ENCODE results near the gene RNF214.

RNF214 gene

DNA sequence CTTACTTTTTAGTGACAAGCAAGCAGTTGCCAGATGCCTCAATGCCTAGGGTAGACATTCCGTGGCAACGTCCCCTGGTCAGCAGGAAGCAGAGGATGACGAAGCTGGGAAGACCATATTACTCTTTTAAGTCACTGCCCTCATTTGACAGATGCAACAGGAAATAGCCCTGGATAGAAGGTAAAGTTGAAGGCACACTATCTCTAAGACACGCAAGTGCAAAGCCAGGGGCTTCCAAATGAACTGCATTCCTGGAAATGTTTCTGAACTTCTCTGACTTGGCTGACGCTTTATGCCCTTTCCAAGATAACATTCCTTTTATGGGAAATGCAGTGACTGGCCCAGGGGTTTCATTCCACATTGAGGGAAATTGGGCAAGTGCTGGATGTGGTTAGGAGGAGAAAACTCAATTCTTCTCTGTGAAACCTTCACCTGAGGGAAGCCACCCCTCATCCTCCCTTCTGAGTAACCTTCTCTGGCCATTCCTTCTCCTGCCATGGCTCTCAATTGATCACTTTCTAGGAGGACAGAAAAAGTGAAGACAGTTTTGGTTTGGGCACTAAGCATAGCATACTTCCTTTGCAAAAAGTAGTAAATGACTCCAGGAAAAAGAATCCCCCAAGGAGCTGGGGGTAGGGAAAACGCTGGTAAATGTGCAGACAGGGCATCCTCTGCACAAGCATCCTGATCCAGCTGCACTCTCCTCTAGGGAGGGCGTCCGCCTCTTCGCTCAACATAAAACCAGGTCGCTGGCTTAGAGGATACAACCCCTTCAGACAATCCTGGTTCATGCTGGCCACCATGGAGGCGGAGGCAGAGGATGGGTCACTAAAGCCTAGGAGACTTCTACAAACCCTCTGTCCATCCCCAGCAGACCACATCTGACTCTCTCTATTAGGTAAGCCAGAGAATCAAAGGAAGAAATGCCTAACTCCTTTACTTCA is 15.1 kb upstream of the RNF214 start:
- FAIRE-seq (no peak), DNase-seq (ENCODE audit: insufficient read length, low spot score) (no peak)
- no peak for TF ChIP-seq POLR2A (IDR thresholded peaks at IDR 0.05; ENCODE audit: low read depth, low read length)

DNA sequence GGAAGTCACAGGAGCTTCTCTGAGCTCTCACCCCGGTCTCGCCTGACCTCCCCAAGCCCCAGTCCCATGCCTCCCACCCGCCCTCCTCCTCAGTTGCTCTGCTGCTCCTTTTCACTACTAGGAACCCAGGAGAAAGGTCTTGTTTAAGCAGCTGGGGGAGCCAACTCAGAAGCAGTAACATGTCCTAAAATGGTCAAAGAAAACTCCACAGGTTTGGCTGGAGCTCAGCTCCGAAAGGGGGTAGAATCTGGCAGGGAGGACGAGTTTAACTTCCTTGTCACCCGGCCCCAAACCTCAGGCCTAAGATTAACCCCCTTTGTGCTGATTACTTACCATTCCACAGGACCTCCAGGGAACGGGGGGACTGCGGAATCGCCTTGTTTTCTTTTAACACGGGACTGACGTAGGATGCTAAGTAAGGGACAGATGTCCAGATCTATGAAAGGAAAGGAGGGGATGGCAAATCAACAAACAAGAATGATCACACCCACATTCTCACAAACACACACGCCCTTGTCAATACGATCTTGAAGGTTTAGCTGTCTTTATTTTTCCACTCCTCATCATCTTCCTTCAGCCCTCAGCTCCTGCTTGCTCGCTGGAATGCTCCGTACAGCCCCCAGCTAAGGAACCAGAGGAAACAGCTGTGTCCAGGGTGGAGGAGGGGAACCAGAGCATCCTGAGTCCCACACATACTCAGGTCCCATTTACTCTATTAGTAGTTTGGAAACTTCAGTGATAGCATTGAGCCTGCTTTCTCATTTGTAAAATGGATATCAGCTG is 14.1 kb upstream of the RNF214 start:
- no peak for TF ChIP-seq POLR2A (IDR thresholded peaks at IDR 0.05; ENCODE audit: low read depth, low read length)
- no peak for FAIRE-seq
- no peak for DNase-seq (ENCODE audit: insufficient read length, low spot score)

DNA sequence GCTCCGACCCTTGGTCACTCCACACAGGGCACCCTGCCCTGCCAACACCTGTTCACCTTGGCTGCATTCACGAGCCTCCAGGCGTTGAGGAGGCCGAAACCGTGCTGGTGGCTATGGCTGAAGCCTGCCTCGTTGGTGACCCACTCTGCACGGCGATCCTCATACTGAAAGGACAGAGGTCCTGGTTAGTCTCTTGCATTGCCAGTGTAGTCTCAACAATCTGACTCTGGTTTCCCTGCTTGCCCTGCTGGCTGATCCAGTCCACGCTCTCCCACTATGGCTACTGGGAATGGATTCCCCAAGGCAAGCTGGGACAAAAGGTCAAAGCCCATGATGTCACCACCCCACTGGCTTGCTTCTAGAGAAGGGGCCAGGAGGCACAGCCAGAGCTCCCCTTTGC is 13.5 kb upstream of the RNF214 start:
- FAIRE-seq, result no peak
- DNase-seq (ENCODE audit: insufficient read length, low spot score), result no peak
- no peak for TF ChIP-seq POLR2A (IDR thresholded peaks at IDR 0.05; ENCODE audit: low read depth, low read length)

DNA sequence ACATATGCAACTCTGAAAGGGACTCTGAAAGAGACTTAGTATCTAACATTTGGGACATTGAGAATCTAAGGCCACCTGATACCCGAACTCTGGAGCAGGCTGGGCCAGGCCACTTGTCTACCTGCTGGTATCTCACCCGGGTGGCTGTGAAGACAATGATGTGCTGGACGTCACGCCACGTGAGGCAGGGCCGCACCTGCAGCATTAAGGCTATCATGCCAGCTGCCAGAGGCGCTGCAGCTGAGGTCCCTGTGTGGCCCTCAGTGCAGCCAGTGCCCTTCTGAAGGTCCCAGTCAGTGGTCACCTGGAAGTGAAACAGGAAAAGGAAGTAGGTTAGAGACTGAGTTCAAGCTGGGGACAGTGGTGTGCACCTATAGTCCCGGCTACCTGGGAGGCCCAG is 13.0 kb upstream of the RNF214 start:
- TF ChIP-seq POLR2A (IDR thresholded peaks at IDR 0.05; ENCODE audit: low read depth, low read length), result no peak
- no peak for FAIRE-seq

DNA sequence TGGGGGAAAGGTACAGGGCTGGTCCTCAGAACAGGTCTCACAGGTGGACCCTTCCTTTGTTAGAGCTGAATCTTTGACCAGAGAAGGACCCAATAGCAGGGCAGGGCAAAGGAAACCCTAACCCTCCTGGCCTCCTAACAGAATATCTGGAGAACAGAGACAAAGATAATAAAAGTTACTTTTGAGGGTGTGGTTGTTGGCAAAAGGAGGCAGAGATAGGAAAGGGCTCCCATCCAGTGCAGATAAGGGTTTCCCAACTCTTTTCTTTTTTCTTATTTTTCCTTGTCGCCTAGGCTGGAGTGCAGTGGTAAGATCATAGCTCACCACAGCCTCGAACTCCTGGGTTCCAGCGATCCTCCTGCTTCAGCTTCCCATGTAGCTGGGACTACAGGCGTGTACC is 12.5 kb upstream of the RNF214 start:
- DNase-seq (ENCODE audit: insufficient read length, low spot score) (no peak), FAIRE-seq (no peak)
- TF ChIP-seq POLR2A (IDR thresholded peaks at IDR 0.05; ENCODE audit: low read depth, low read length), result no peak

More for the DNA sequence above, 13.0 kb upstream of the RNF214 start:
- no peak for DNase-seq (ENCODE audit: insufficient read length, low spot score)

DNA sequence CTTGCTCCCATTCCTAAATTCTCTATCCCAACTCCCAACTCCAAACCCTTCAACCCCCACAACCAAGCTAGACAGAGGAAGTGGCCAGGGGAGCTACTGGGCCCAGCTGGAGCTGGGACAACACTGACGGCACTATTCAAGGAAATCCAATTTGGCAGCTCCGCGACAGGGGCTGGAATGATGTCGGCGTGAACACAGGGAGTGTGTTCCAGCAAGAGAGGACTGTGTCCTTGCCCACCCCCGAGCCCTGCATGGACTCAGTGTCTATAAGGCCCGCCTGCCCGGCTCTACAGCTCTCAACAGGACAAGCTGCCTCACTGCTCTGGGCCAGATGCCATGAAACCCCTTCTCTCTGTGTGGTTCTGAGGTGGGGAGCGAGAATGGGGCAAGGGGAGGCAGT is 11.9 kb upstream of the RNF214 start:
- no peak for TF ChIP-seq POLR2A (IDR thresholded peaks at IDR 0.05; ENCODE audit: low read depth, low read length)
- no peak for FAIRE-seq

DNA sequence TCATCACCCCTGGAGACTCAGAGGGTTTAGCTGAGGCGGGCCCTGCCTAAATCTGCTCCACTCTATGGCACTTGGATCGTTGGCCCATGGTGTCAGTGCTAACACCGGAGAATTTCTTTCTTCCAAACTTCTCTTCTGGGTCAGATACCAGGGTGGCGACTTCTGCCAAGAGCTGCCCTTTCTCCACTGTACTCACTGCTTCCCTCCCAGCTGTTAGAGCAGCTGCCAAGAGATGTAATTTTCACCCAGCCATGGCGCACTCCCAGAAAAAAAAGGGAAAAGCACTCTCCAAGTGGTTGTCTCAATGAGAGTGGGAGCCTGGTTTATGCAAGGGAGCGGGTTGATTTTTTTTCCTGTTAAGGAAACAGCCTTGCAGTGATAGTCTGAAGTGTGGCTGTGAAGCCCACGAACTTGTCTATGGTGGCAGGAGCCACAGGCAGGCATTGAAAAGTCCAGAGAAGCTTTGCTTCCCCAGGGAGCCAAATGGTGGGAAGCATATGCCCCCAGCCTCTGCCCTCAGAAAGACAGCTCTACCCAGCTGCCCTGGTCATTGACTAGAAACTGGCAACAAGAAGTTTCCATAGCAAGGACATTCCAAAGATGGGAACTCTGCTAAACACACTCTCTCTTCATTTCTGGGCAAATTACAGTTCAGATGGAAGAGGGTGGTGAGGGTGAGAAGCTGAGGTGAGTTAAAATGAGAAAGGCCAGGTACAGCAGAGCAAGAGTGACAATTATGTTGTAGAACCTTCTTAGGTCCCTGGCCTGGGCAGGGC is 11.3 kb upstream of the RNF214 start:
- FAIRE-seq (no peak), DNase-seq (ENCODE audit: insufficient read length, low spot score) (no peak)
- TF ChIP-seq POLR2A (IDR thresholded peaks at IDR 0.05; ENCODE audit: low read depth, low read length), result no peak

More for the DNA sequence above, 11.9 kb upstream of the RNF214 start:
- DNase-seq (ENCODE audit: insufficient read length, low spot score), result no peak

DNA sequence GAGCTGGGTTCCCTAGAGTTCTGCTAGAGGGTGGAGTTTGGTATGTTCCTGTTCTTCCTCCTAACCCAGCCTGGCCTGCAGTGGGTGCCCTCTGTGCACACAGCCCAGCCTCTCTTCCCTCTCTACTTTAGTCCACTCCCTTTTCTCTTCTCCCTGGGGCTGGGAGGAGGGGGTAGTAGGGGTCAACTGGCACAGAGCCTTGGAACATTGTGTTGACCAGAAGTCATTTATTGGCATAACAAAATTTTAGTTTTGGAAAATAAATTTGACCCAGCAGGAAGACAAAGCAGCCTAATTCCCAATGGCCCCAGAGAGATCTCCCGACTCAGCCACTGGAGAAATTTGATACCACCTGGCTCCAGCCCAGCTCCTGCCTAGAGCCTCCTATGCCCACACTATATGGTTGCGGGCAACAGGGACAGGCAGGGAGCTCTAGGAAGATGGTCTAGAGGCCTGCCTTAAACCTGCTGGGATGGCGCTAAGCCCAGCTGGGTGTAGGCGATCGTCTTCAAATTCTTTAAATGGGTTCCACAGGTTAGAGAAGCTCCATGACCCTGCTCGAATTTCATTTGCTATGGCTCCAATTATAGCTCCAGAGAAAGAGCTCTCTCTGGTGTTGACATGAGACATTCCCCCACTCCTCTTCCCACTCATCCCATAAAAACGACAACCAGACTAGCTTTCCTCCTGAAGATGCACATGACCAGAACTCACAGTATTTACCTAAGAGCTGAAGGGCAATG is 10.5 kb upstream of the RNF214 start:
- DNase-seq (ENCODE audit: insufficient read length, low spot score) (no peak), FAIRE-seq (no peak)
- no peak for TF ChIP-seq POLR2A (IDR thresholded peaks at IDR 0.05; ENCODE audit: low read depth, low read length)

DNA sequence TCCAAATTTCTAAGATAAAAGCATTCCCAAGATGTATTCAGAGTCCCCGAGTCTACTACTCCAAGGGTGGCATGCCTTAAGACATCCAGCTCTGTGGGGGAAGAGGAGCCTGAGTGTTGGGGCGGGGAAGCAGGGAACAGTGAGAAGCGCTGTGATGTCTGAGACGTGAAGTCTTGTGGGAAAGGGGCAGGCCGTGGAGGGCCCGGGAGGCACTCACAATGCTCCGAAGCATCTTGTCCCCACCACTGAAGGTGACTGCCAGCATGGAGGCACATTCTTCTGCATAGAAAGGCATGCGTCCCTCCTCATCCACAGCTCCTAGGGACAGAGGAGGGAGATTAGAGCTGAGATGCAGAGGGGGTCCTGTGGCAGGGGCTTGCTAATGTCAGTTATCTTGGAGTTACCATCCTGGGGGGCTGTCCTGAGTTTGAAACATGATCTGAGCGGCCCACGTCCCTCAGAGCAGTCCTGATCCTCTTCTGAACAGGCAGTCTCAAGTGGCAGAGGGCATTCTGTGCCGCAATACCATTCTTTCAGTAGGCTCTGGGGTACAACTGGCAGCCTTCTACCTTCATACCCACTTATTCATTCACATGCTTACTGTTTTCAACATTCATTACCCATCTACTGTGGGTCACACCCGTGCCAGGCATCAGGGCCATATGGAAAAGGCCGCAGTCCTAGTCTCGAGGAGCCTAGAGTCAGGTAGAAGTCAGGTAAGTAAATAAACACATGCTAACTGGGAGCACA is 9.3 kb upstream of the RNF214 start:
- FAIRE-seq (no peak), DNase-seq (ENCODE audit: insufficient read length, low spot score) (no peak)
- no peak for TF ChIP-seq POLR2A (IDR thresholded peaks at IDR 0.05; ENCODE audit: low read depth, low read length)

DNA sequence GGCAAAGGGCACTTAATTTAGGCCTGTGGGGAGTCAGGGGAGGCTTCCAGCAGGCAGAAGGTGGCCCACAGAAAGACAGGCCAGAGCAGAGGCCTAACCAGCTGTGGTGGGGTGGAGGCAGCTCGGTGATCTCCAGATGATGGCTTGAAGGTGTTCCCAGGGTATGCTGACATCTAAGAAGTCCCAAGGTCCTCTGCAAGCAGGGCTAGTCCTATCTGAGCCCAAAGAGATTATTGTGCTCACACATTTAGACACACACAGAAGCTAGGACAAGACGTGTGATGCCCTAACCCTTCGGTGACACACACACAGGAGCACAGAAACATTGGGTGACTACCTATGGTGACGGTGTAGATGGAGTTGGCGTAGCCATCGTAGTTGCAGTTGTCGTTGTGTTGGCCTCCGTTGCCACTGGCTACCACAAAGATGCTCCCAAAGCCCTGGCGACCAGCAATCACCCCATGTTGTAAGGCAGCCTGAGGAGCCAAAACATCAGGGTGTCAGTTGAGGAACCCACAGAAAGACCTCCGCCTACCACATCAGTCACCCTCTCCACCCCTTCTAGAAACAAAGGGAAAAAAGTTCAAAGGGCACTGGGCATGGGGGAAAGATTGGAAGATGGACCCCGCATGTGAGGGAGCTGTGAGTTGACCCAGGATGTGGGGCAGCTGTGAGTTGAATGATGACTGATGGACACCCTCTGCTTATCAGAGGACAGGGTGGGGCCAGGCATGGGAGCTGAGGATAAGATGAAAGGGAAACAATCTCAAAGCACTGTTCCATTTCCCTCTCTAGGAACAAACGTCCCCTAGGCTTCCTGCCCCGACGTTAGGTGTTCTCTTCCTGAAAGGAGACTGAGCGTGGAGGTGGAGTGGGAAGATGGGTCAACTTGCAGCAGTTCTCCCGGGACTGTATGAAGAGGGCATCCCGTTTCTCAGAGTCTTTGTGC is 8.5 kb upstream of the RNF214 start:
- TF ChIP-seq POLR2A (IDR thresholded peaks at IDR 0.05; ENCODE audit: low read depth, low read length), result no peak
- DNase-seq (ENCODE audit: insufficient read length, low spot score) (no peak), FAIRE-seq (no peak)

DNA sequence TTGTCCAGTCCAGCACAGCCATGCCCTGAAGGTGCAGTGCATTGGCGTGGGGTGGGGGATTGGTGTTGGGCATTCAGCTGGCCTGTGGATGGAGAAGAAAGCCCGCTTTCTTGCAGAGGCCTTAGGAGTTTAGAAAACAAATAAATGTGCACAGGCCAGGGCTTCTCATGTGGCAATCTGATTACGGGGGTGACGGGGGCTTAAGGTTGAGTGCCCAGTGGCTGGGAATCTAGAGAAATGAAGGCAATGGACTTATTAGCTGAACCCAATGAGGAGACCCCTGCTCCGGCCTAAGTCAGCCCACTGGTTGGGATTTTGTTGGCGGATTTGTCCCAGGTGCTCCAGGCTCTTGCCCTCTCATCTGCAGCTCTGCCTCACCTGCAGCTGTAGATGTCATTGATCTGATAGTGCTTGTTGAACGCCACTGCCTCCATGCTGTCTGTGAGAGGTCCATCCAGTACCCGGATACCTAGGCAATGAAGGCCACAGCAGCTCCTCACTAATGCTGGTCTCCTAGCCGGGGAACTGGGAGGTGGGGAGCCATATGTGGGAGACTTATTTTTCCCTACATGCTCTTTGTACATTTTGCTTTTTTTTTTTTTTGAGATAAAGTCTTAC is 6.8 kb upstream of the RNF214 start:
- DNase-seq (ENCODE audit: insufficient read length, low spot score) (no peak), FAIRE-seq (no peak)
- TF ChIP-seq POLR2A (IDR thresholded peaks at IDR 0.05; ENCODE audit: low read depth, low read length), result no peak
